ENCODE data around the gene OR2T29. TPM values are rescaled to one million over a fixed set of nuclear protein-coding genes. Genes with fewer than 3 reads are reported as not detected.
"Not testable (repeated sequence)": the region's sequence is repeated elsewhere in the genome, so short reads cannot be mapped to it uniquely, and the experiment has no call there.

The OR2T29 gene
- total and polyA plus RNA-seq, 5 donors from 2014 or later: not detected

DNA sequence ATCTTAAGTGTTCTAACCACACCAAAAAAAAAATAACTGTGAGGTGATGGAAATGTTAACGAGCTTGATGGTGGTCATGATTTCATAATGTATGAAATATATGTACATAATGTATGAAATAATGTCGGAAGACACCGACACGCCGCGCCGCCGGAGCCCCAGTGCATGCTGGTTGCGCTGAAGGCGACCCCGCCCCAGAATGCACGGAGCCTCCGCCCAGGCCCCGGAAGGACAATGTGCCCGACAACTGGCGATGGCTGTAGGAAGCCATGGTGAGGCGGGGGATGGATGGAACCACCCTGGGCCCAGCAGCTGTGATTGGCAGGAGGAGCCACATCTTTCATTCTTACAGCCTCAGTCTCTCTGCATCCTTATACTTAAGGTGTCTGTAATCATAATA lies 27.5 kb upstream of the OR2T29 start:
- Mint-ChIP-seq H3K36me3 (no peaks in the 10 kb centered on the region), H3K27ac (no peak overlapping the region), H3K4me1 (peaks cover 0 to 1% (median 0%) of the 10 kb centered on the region in 4 donors), H3K4me3 (no peak overlapping the region), H3K9me3 (peaks cover 0 to 2% (median 0%) of the 10 kb centered on the region in 7 donors), H3K27me3 (no peaks in the 10 kb centered on the region)
- Histone ChIP-seq H3K4me1 (ENCODE audit: control insufficient read depth, insufficient read depth, low read length, poor library complexity, severe bottlenecking) (no peaks in the 10 kb centered on the region), H3K27ac (ENCODE audit: insufficient read depth, low read length, poor library complexity, severe bottlenecking) (no peak overlapping the region), H3K4me3 (ENCODE audit: low read depth, low read length) (no peak overlapping the region), H3K9me3 (ENCODE audit: control insufficient read depth in 2 of 2, low read length in 2 of 2) (no peaks in the 10 kb centered on the region), H3K27me3 (ENCODE audit: control insufficient read depth, insufficient read depth, low read length) (no peaks in the 10 kb centered on the region), H3K36me3 (ENCODE audit: control insufficient read depth, insufficient read depth, low read length) (no peaks in the 10 kb centered on the region)
- DNase-seq (no peak), ATAC-seq (ENCODE audit: low read depth in 2 of 2) (no peak)

DNA sequence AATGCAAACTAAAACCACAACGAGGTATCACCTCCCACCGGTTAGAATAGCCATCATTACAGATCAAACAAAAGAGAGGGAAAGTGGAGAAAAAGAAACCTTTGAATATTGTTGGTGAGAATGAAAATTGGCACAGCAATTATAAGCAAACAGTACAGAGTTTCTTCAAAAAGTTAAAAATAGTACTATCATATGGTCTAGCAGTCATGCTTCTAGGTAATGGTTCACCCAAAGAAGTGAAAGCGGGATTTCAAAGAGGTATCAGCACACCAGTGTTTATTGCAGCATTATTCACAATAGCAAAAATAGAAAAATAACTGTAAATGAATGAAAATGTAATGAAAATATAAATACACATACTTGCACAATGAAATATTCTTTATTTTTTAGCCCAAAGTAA lies 26.8 kb upstream of the OR2T29 start:
- H3K9me3 Mint-ChIP-seq: peaks cover 0 to 1% (median 0%) of the 10 kb centered on the region in 7 donors
- ATAC-seq (ENCODE audit: low read depth in 2 of 2): no peak
- H3K27me3 Mint-ChIP-seq: no peaks in the 10 kb centered on the region

DNA sequence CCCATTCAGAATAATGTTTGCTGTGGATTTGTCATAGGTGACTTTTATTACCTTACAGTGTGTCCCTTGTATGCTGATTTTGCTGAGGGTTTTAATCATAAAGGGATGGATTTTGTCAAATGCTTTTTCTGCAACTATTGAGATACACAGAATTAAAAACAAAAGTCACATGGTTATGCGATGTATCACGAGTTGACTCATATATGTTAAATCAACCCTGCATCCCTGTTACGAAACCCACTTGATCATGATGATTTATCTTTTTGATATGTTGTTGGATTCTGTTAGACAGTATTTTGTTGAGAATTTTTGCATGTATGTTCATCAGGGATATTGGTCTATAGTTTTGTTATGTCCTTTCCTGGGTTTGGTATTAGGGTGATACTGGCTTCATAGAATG lies 22.7 kb upstream of the OR2T29 start:
- peaks cover 0 to 2% (median under 1%) of the 10 kb centered on the region in 4 donors for H3K4me1 Mint-ChIP-seq
- H3K27ac Mint-ChIP-seq: peak overlapping the region in 1 of 3 donors; percentile 11
- Histone ChIP-seq H3K4me3 (ENCODE audit: low read depth, low read length) (no peak overlapping the region), H3K36me3 (ENCODE audit: control insufficient read depth, insufficient read depth, low read length) (no peaks in the 10 kb centered on the region), H3K27me3 (ENCODE audit: control insufficient read depth, insufficient read depth, low read length) (no peaks in the 10 kb centered on the region), H3K27ac (ENCODE audit: insufficient read depth, low read length, poor library complexity, severe bottlenecking) (no peak overlapping the region), H3K9me3 (ENCODE audit: control insufficient read depth in 2 of 2, low read length in 2 of 2) (no peaks in the 10 kb centered on the region), H3K4me1 (ENCODE audit: control insufficient read depth, insufficient read depth, low read length, poor library complexity, severe bottlenecking) (no peaks in the 10 kb centered on the region)
- H3K36me3 Mint-ChIP-seq: no peaks in the 10 kb centered on the region
- ATAC-seq (ENCODE audit: low read depth in 2 of 2) (no peak), DNase-seq (no peak)
- peaks cover 0 to 1% (median 0%) of the 10 kb centered on the region in 7 donors for H3K9me3 Mint-ChIP-seq
- H3K27me3 Mint-ChIP-seq: no peaks in the 10 kb centered on the region
- H3K4me3 Mint-ChIP-seq: no peak overlapping the region

More for the DNA sequence above, 26.8 kb upstream of the OR2T29 start:
- Histone ChIP-seq H3K9me3 (ENCODE audit: control insufficient read depth in 2 of 2, low read length in 2 of 2) (no peaks in the 10 kb centered on the region), H3K27ac (ENCODE audit: insufficient read depth, low read length, poor library complexity, severe bottlenecking) (no peak overlapping the region), H3K27me3 (ENCODE audit: control insufficient read depth, insufficient read depth, low read length) (no peaks in the 10 kb centered on the region), H3K36me3 (ENCODE audit: control insufficient read depth, insufficient read depth, low read length) (no peaks in the 10 kb centered on the region), H3K4me3 (ENCODE audit: low read depth, low read length) (no peak overlapping the region), H3K4me1 (ENCODE audit: control insufficient read depth, insufficient read depth, low read length, poor library complexity, severe bottlenecking) (no peaks in the 10 kb centered on the region)
- Mint-ChIP-seq H3K36me3 (no peaks in the 10 kb centered on the region), H3K27ac (no peak overlapping the region), H3K4me3 (no peak overlapping the region), H3K4me1 (peaks cover 0 to 2% (median under 1%) of the 10 kb centered on the region in 4 donors)
- no peak for DNase-seq

DNA sequence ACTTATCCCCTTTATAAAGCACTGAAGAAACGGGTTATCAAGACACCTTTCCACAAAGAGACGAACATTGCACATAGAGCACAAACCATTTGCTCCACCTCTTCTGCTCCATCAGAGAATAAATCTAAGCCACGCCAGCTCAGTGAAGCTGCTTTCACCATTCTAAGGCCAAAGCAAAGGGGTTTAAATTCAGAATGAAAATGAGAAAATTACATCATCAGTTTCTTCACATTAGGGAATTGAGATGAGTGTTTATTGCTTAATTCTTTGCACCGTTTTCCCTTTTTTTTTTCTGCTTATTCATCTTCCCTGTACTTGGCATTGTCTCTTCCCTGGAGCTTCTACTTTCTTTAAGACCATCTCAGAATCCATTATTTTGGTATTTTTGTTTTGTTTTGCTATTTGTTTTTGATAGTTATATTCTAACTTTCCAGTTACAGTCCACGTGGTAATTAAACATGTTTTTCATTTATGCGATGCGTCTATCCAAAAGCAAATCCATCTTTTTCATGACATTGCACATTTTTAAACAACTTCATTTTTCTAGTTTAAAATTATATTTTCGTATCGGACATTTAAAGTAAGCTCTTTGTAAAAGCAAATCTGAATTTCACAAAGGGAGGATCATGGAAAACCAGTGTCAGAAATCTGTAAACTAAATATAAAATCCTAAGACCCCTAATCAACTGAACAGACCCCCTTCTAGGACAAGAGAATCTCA lies 13.8 kb upstream of the OR2T29 start:
- H3K9me3 ChIP-seq (ENCODE audit: control insufficient read depth in 2 of 2, low read length in 2 of 2): no peaks in the 10 kb centered on the region
- H3K27me3 Mint-ChIP-seq: no peaks in the 10 kb centered on the region
- no peaks in the 10 kb centered on the region for H3K27me3 ChIP-seq (ENCODE audit: control insufficient read depth, insufficient read depth, low read length)
- no peaks in the 10 kb centered on the region for H3K4me1 Mint-ChIP-seq
- H3K9me3 Mint-ChIP-seq: peaks cover 0 to 7% (median 0%) of the 10 kb centered on the region in 7 donors
- no peak overlapping the region for H3K4me3 Mint-ChIP-seq
- H3K27ac ChIP-seq (ENCODE audit: insufficient read depth, low read length, poor library complexity, severe bottlenecking): no peak overlapping the region
- H3K4me3 ChIP-seq (ENCODE audit: low read depth, low read length): no peak overlapping the region
- H3K36me3 Mint-ChIP-seq: no peaks in the 10 kb centered on the region
- H3K27ac Mint-ChIP-seq: no peak overlapping the region
- no peaks in the 10 kb centered on the region for H3K36me3 ChIP-seq (ENCODE audit: control insufficient read depth, insufficient read depth, low read length)
- DNase-seq: no peak
- ATAC-seq (ENCODE audit: low read depth in 2 of 2): no peak
- H3K4me1 ChIP-seq (ENCODE audit: control insufficient read depth, insufficient read depth, low read length, poor library complexity, severe bottlenecking): no peaks in the 10 kb centered on the region

DNA sequence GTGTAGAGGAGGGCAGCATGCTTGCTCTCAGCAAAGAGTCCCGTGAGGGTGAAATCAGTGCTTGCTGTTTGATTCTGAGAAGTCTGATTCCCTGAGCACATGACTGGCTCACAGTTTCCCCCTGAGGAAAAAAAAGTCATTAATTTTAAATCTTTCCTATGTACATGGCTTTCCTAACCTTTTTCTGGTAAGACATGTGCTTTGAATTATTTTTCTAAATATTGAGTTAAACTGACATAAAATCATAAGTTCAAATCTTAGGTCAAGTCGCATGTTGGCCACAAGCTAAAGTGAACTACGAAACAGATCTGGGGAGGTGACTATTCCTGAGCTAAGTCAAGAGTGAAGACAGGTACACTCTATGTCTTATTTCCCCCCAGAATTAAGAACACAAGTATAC lies 12.1 kb upstream of the OR2T29 start, which contains the start of gene OR2T34:
Gene OR2T34 (minus strand): TSS at position 101 of the 400 bp plus-strand sequence. CDS start 0 bp downstream, at position 101.
- not testable (repeated sequence) for H3K4me1 ChIP-seq (ENCODE audit: control insufficient read depth, insufficient read depth, low read length, poor library complexity, severe bottlenecking); H3K36me3 Mint-ChIP-seq; ATAC-seq (ENCODE audit: low read depth in 2 of 2); H3K27me3 ChIP-seq (ENCODE audit: control insufficient read depth, insufficient read depth, low read length); H3K27ac ChIP-seq (ENCODE audit: insufficient read depth, low read length, poor library complexity, severe bottlenecking); H3K4me3 Mint-ChIP-seq; H3K9me3 Mint-ChIP-seq; H3K36me3 ChIP-seq (ENCODE audit: control insufficient read depth, insufficient read depth, low read length); DNase-seq; H3K27ac Mint-ChIP-seq; H3K27me3 Mint-ChIP-seq; H3K4me3 ChIP-seq (ENCODE audit: low read depth, low read length); H3K4me1 Mint-ChIP-seq; H3K9me3 ChIP-seq (ENCODE audit: control insufficient read depth in 2 of 2, low read length in 2 of 2)

DNA sequence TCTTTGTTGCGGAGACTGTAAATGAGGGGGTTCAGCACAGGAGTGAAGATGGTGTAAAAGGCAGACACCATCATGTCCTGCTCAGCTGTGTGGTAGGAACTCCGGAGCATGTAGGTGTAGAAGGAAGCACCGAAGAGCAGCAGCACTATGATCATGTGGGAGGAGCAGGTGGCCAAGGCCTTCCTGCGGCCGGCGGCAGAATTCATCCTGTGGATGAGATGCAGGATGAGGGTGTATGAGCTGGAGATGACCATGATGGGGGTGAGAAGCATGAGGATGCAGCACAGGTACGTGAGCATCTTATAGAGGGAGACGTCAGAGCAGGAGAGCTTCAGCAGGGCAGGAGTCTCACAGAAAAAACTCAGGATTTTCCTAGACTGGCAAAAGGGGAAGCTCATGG lies 11.3 kb upstream of the OR2T29 start:
- H3K27ac ChIP-seq (ENCODE audit: insufficient read depth, low read length, poor library complexity, severe bottlenecking); H3K36me3 Mint-ChIP-seq; H3K27me3 Mint-ChIP-seq; H3K4me3 ChIP-seq (ENCODE audit: low read depth, low read length); H3K9me3 ChIP-seq (ENCODE audit: control insufficient read depth in 2 of 2, low read length in 2 of 2); H3K4me3 Mint-ChIP-seq; H3K36me3 ChIP-seq (ENCODE audit: control insufficient read depth, insufficient read depth, low read length); DNase-seq; H3K27me3 ChIP-seq (ENCODE audit: control insufficient read depth, insufficient read depth, low read length); H3K9me3 Mint-ChIP-seq; H3K4me1 ChIP-seq (ENCODE audit: control insufficient read depth, insufficient read depth, low read length, poor library complexity, severe bottlenecking); ATAC-seq (ENCODE audit: low read depth in 2 of 2); H3K27ac Mint-ChIP-seq: not testable (repeated sequence)
- H3K4me1 Mint-ChIP-seq: peaks cover 0 to 10% (median 1%) of the 10 kb centered on the region in 4 donors

DNA sequence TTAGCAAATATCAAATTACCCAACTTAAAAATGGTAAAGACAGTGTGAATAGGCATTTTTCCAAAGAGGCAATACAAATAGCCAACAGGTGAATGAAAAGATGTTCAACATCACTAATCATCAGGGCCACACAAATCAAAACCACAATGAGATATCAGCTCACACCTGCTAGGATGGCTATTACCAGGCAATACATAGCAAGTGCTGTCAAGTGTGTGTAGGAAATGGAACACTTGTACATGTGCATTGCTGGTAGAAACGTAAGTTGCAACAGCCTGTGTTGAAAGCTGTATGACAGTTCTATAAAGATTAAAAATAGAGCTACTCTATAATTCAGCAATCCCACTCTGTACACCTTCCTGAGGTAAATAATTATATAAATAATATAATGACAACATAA lies 9.5 kb upstream of the OR2T29 start:
- H3K27ac ChIP-seq (ENCODE audit: insufficient read depth, low read length, poor library complexity, severe bottlenecking); DNase-seq; H3K9me3 Mint-ChIP-seq; H3K27me3 Mint-ChIP-seq; H3K4me3 Mint-ChIP-seq; ATAC-seq (ENCODE audit: low read depth in 2 of 2); H3K36me3 ChIP-seq (ENCODE audit: control insufficient read depth, insufficient read depth, low read length); H3K4me1 ChIP-seq (ENCODE audit: control insufficient read depth, insufficient read depth, low read length, poor library complexity, severe bottlenecking); H3K9me3 ChIP-seq (ENCODE audit: control insufficient read depth in 2 of 2, low read length in 2 of 2); H3K4me3 ChIP-seq (ENCODE audit: low read depth, low read length); H3K27me3 ChIP-seq (ENCODE audit: control insufficient read depth, insufficient read depth, low read length); H3K36me3 Mint-ChIP-seq; H3K27ac Mint-ChIP-seq: not testable (repeated sequence)
- H3K4me1 Mint-ChIP-seq: peaks cover 0 to 13% (median 1%) of the 10 kb centered on the region in 4 donors

DNA sequence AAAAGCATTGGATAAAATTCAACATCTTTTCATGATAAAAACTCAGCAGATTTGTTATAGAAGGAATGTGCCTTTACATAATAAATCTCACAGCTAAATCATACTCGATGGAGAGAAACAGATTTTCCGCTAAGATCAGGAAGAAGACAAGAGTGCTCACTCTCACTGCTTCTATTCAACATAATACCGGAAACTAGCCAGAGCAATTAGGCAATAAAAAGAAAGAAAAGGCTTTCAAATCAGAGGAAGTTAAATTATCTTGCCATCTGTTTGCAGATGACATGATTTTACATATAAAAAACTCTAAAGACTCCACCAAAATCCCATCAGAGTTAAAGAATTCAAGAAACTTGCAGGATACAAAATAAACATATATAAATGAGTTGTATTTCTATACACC lies 8.2 kb upstream of the OR2T29 start:
- not testable (repeated sequence) for H3K4me3 Mint-ChIP-seq, H3K27me3 Mint-ChIP-seq

More for the DNA sequence above, 8.2 kb upstream of the OR2T29 start:
- H3K4me1 ChIP-seq (ENCODE audit: control insufficient read depth, insufficient read depth, low read length, poor library complexity, severe bottlenecking); H3K36me3 ChIP-seq (ENCODE audit: control insufficient read depth, insufficient read depth, low read length); H3K4me3 ChIP-seq (ENCODE audit: low read depth, low read length); H3K27me3 ChIP-seq (ENCODE audit: control insufficient read depth, insufficient read depth, low read length); ATAC-seq (ENCODE audit: low read depth in 2 of 2); H3K9me3 ChIP-seq (ENCODE audit: control insufficient read depth in 2 of 2, low read length in 2 of 2); H3K27ac ChIP-seq (ENCODE audit: insufficient read depth, low read length, poor library complexity, severe bottlenecking); H3K27ac Mint-ChIP-seq; H3K9me3 Mint-ChIP-seq; DNase-seq; H3K36me3 Mint-ChIP-seq: not testable (repeated sequence)
- H3K4me1 Mint-ChIP-seq: peaks cover 0 to 22% (median 2%) of the 10 kb centered on the region in 4 donors

Measured in CD4-positive, CD25-positive, alpha-beta regulatory T cell (primary cell).